HepG2 (cell line): Measurements from ENCODE around the gene AGRN. TPM values are rescaled to one million over a fixed set of nuclear protein-coding genes. Genes with fewer than 3 reads are reported as not detected.

Source experiments
- CREB3 ChIP-seq: sonication (generic); formaldehyde crosslinking; IDR thresholded peaks from 2 replicates; pipeline ENCODE4 v1.5.0; 2020; ENCODE audit warnings: missing genetic modification reagents
- ESRRA ChIP-seq: sonication (generic); formaldehyde crosslinking; IDR thresholded peaks from 2 replicates; pipeline ENCODE4 v1.5.1; 2020; ENCODE audit warnings: mild to moderate bottlenecking, low read depth, missing genetic modification reagents
- FOSL1 ChIP-seq: sonication (generic); formaldehyde crosslinking; IDR thresholded peaks from 2 replicates; pipeline ENCODE4 v1.9.0; 2021; ENCODE audit warnings: missing genetic modification reagents, borderline replicate concordance
- IKZF1 ChIP-seq: fragments of 450-650 bp; IDR thresholded peaks from 2 replicates; pipeline ENCODE4 v1.7.1; 2016
- KDM3A ChIP-seq: IDR thresholded peaks from 2 replicates; pipeline ENCODE4 v1.6.1; 2018; ENCODE audit warnings: low read depth, missing compliant biosample characterization
- LBX2 ChIP-seq: sonication (generic); formaldehyde crosslinking; IDR thresholded peaks from 2 replicates; pipeline ENCODE4 v1.5.0; 2020; ENCODE audit warnings: missing genetic modification reagents, mild to moderate bottlenecking, borderline replicate concordance
- MAFK ChIP-seq, 2 experiments: IDR thresholded peaks in 1 of 2; conservative IDR thresholded peaks in 1 of 2; 2 replicates each; pipeline ENCODE4 v1.6.1; 2011; ENCODE audit warnings: improper control_type of control experiment in 2 of 2, low read length in 2 of 2
- NCOR1 ChIP-seq: fragments of 200-600 bp; sonication (generic); IDR thresholded peaks from 2 replicates; pipeline ENCODE4 v1.7.0; 2017; ENCODE audit warnings: antibody characterized with exemption, low read length, borderline replicate concordance
- NR0B2 ChIP-seq: sonication (generic); formaldehyde crosslinking; IDR thresholded peaks from 2 replicates; pipeline ENCODE4 v1.4.0; 2020; ENCODE audit warnings: mild to moderate bottlenecking, missing genetic modification reagents
- PAWR ChIP-seq: sonication (generic); formaldehyde crosslinking; IDR thresholded peaks from 2 replicates; pipeline ENCODE4 v1.4.0; 2020; ENCODE audit warnings: missing genetic modification reagents, mild to moderate bottlenecking, borderline replicate concordance
- SAFB2 ChIP-seq: sonication (generic); formaldehyde crosslinking; IDR thresholded peaks from 2 replicates; pipeline ENCODE4 v1.5.1; 2020; ENCODE audit warnings: missing genetic modification reagents, low read depth, mild to moderate bottlenecking, borderline replicate concordance
- SIX4 ChIP-seq: sonication (generic); formaldehyde crosslinking; IDR thresholded peaks from 2 replicates; pipeline ENCODE4 v1.4.0; 2020; ENCODE audit warnings: missing genetic modification reagents
- SP1 ChIP-seq, 2 experiments: fragments of 450-650 bp in 1 of 2; sonication (generic) in 1 of 2; formaldehyde crosslinking in 1 of 2; IDR thresholded peaks; 2 replicates each; pipeline versions ENCODE4 v1.4.0 to v1.6.1; 2016 to 2020; ENCODE audit warnings: missing genetic modification reagents in 1 of 2
- SRSF4 ChIP-seq: fragments of 200-400 bp; formaldehyde crosslinking; IDR thresholded peaks from one replicate; pipeline ENCODE4 v1.6.1; 2018; ENCODE audit warnings: mild to moderate bottlenecking, low read depth, low read length, moderate library complexity; ENCODE audit not compliant: poor library complexity, severe bottlenecking
- TEF ChIP-seq: sonication (generic); formaldehyde crosslinking; IDR thresholded peaks from 2 replicates; pipeline ENCODE4 v1.5.0; 2020; ENCODE audit warnings: missing genetic modification reagents
- ZC3H13 ChIP-seq: sonication (generic); formaldehyde crosslinking; IDR thresholded peaks from 2 replicates; pipeline ENCODE4 v1.8.1; 2023; ENCODE audit warnings: mild to moderate bottlenecking, missing genetic modification reagents, moderate library complexity
- ZHX1 ChIP-seq: sonication (generic); formaldehyde crosslinking; IDR thresholded peaks from 2 replicates; pipeline ENCODE4 v1.8.1; 2022; ENCODE audit warnings: low read depth, mild to moderate bottlenecking, missing genetic modification reagents
- ZNF124 ChIP-seq: sonication (generic); formaldehyde crosslinking; IDR thresholded peaks from 2 replicates; pipeline ENCODE4 v1.4.0; 2020; ENCODE audit warnings: missing genetic modification reagents
- ZNF354B ChIP-seq: sonication (generic); formaldehyde crosslinking; IDR thresholded peaks from 2 replicates; pipeline ENCODE4 v1.8.0; 2022; ENCODE audit warnings: mild to moderate bottlenecking, missing genetic modification reagents
- ZNF546 ChIP-seq: sonication (generic); formaldehyde crosslinking; conservative IDR thresholded peaks from 2 replicates; pipeline ENCODE4 v1.8.1; 2023; ENCODE audit warnings: mild to moderate bottlenecking, missing genetic modification reagents
- ZNF563 ChIP-seq: sonication (generic); formaldehyde crosslinking; IDR thresholded peaks from 2 replicates; pipeline ENCODE4 v1.8.0; 2022; ENCODE audit warnings: mild to moderate bottlenecking, moderate library complexity, missing genetic modification reagents
- ZNF713 ChIP-seq: sonication (generic); formaldehyde crosslinking; IDR thresholded peaks from 2 replicates; pipeline ENCODE4 v1.4.0; 2020; ENCODE audit warnings: mild to moderate bottlenecking, missing genetic modification reagents
- polyA plus RNA-seq, 8 experiments: library from polyadenylated mRNA; depleted of rRNA in 3 of 8; stranded (reverse) in 7 of 8; unstranded in 1 of 8; fragments of >200 nt; fragmentation: Illumina TruSeq in 4 of 8; extraction: Trizol in 4 of 8; gene quantifications; 2 replicates each; pipeline versions ENCODE4 v1.2.1 to v1.2.3, GENCODE V29; 2011 to 2016; ENCODE audit warnings: low read depth in 4 of 8, missing spikeins in 1 of 8, mixed read lengths in 1 of 8; ENCODE audit not compliant: insufficient read depth in 1 of 8
- total RNA-seq, 5 experiments: library from RNA; depleted of rRNA; stranded (reverse); fragments of >200 nt; fragmentation: Illumina TruSeq; extraction: Trizol; gene quantifications; 2 replicates each; pipeline ENCODE4 v1.2.3, GENCODE V29; 2016; ENCODE audit warnings: low read depth in 1 of 5

AGRN gene
- total and polyA plus RNA-seq, 2 of the 13 experiments (the other 11 are each of a cell fraction or from before 2014, with no cell fraction given) = 29.8 to 65.2 TPM

- TF ChIP-seq FOSL1 = no peak
- TF ChIP-seq IKZF1 = no peak
- no peak for TF ChIP-seq ZNF354B (CRISPR knock-in tag)
- peak; percentile 30; the same call in 1 of the 2 replicates for TF ChIP-seq NR0B2 (CRISPR knock-in tag)
- TF ChIP-seq PAWR (CRISPR knock-in tag) = no peak
- TF ChIP-seq ZNF124 (CRISPR knock-in tag) = peak; percentile 25; the same call in 1 of the 2 replicates
- TF ChIP-seq ZHX1 (CRISPR knock-in tag) = 0 out of 2 replicates have a peak, but pooled peaks have one; percentile 38
- TF ChIP-seq ZNF563 = no peak
- TF ChIP-seq ZC3H13 = no peak
- no peak for TF ChIP-seq ZNF713 (CRISPR knock-in tag)
- no peak for TF ChIP-seq NCOR1
- no peak for TF ChIP-seq SP1 (IDR thresholded peaks at IDR 0.05)
- peak; percentile 54 for TF ChIP-seq SP1 (CRISPR knock-in tag; IDR thresholded peaks at IDR 0.05)
- TF ChIP-seq TEF (CRISPR knock-in tag) = no peak
- no peak for TF ChIP-seq MAFK (conservative IDR thresholded peaks at IDR 0.05 in 1 of 2, IDR thresholded peaks at IDR 0.05 in 1 of 2; ENCODE audit: low read length in 2 of 2)
- TF ChIP-seq ZNF546 (CRISPR knock-in tag) = 0 out of 2 replicates have a peak, but pooled peaks have one; percentile 36
- TF ChIP-seq CREB3 = no peak
- TF ChIP-seq SRSF4 = no peak
- TF ChIP-seq SIX4 = no peak
- TF ChIP-seq LBX2 (CRISPR knock-in tag) = no peak
- no peak for TF ChIP-seq SAFB2 (CRISPR knock-in tag)
- TF ChIP-seq ESRRA (CRISPR knock-in tag) = peak; percentile 53; the same call in 1 of the 2 replicates
- TF ChIP-seq KDM3A (CRISPR knock-in tag) = no peak; the same call in 1 of the 2 replicates
These were observed 6.6 kb upstream of the AGRN start, which contains the start of gene ISG15 (continued) for GRCh38 chr1:1013105-1013921.
